ENCODE data around the gene PLCB1.

DNA sequence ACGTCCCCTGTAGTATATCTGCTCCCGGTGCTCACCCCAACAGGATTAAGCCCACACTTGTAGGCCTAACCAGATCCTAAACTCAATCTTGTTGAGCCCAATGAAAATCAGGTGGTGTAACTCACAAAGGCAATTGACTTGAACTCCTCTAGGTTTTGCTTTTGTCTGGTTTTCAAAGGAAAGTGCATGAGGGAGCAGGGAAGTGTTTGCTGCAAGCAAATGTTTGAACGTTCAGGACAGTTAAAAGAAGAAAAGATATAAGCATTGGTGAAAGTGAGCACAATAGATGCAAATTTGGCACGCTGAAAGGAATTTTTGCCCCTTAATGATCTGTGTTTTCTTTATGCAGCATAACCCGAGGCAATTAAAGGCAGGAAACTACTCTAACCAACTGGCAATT, 212.6 kb downstream of the PLCB1 start:
- TF ChIP-seq CTCF (conservative IDR thresholded peaks at IDR 0.05) (no peak), ZFX (IDR thresholded peaks at IDR 0.05) (no peak)
